Fibroblast of mammary gland (primary cell): ENCODE data around the gene TMEM86B.
A peak's percentile ranks its signal among the peaks of the same experiment; 100 is the strongest.

ENCODE experiments used
- DNase-seq: peaks from one replicate; pipeline ENCODE4 v3.0.0-alpha.2; 2010; ENCODE audit warnings: low read depth
- H3K4me3 ChIP-seq: 2 replicates; pipeline ENCODE4 v1.5.1; 2011; ENCODE audit warnings: low read depth, mild to moderate bottlenecking, low read length, moderate library complexity; ENCODE audit not compliant: control insufficient read depth
- TF ChIP-seq, protein P1 (sequence below): conservative IDR thresholded peaks from 2 replicates; pipeline ENCODE4 v1.5.1; 2011; ENCODE audit warnings: low read depth, low read length, inconsistent platforms; ENCODE audit not compliant: control insufficient read depth, insufficient read depth

TMEM86B gene

DNA sequence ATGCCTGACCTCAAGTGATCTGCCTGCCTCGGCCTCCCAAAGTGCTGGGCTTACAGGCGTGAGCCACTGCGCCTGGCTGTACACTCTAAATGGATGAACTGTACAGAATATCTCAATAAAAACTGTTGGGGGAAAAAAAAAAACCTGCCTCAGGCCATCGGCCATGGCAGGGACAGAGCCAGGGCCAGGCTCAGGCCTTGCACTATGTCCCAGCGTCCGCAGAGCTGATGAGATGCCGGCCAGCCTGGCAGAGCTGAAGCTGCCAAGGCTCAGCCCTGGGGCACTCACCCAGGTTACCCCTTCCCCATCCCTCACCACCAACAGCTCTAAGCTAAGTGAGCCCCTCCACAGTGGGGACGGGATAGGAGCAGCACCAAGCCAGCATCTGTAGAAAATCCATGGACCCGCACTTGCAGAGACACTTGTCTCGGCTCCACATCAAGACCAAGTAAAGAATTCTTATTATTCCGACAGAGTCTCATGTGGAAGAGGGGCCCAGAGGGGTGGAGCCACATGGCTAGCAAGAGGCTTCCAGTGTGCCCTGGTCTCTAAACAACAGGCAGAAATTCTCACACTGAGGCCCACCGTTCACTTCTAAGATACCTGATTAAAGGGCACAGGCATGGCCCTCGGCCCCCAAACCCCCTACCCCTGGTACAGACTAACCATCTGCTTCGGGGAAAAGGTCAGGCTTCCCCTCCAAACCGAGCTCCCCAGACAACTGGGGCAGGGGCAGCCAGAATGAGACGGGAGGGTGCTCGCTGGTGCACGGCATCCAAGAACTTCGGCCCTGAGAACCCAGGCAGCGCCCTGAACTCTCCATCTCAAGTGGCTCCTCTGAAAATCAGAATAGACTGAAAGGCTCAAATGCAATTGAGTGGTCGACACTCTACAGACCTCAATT is 24.4 kb upstream of the TMEM86B start:
- TF ChIP-seq, protein P1, sequence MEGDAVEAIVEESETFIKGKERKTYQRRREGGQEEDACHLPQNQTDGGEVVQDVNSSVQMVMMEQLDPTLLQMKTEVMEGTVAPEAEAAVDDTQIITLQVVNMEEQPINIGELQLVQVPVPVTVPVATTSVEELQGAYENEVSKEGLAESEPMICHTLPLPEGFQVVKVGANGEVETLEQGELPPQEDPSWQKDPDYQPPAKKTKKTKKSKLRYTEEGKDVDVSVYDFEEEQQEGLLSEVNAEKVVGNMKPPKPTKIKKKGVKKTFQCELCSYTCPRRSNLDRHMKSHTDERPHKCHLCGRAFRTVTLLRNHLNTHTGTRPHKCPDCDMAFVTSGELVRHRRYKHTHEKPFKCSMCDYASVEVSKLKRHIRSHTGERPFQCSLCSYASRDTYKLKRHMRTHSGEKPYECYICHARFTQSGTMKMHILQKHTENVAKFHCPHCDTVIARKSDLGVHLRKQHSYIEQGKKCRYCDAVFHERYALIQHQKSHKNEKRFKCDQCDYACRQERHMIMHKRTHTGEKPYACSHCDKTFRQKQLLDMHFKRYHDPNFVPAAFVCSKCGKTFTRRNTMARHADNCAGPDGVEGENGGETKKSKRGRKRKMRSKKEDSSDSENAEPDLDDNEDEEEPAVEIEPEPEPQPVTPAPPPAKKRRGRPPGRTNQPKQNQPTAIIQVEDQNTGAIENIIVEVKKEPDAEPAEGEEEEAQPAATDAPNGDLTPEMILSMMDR: no peak
- no peak for DNase-seq
- H3K4me3 ChIP-seq: no peak overlapping the region

DNA sequence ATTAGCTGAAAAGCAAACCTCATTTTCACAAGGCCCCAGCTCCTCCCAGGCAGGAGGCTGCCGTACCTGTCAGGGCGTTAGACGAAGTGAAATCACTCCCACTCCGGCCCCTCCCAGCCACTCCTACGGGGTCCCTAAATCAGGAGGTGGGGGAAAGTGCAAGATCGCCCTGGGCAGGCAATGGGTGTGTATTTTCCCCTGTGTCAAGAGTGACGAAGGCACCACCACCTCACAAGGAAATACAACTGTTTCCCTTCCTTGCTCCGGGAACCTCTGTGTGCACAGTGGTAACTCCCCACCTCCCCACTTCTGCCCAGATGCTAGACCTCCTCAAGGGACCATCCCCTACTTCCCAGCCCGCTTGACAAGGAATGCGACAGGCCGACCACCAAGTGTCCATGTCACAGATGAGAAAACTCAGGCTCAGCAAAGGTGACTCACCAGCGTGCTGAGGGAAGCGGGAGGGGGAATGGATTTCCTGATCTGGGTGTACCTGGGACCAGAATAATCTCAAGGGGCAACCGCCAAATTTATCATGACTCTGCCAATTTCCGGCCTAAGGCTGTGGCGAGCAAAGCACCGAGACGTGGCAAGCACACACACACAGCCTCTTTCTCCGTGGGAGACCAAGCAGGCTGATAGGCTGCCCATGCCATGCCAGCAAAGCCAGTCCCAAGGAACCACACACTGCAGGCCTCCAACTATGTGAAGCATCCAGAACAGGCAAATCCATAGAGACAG is 22.9 kb upstream of the TMEM86B start:
- H3K4me3 ChIP-seq: no peak overlapping the region
- DNase-seq: peak; percentile 36
- TF ChIP-seq, protein P1: no peak

- no peak overlapping the region for H3K4me3 ChIP-seq
- no peak for DNase-seq
- TF ChIP-seq, protein P1: no peak
Measured at GRCh38 chr19:55250262-55251036, 21.9 kb upstream of the TMEM86B start.

GRCh38 chr19:55249841-55250240 is 21.3 kb upstream of the TMEM86B start:
- TF ChIP-seq, protein P1: no peak
- no peak overlapping the region for H3K4me3 ChIP-seq
- no peak for DNase-seq

- H3K4me3 ChIP-seq: no peak overlapping the region
- no peak for DNase-seq
- TF ChIP-seq, protein P1: no peak
Measured at GRCh38 chr19:55248704-55249103, 20.1 kb upstream of the TMEM86B start.

- DNase-seq: no peak
- TF ChIP-seq, protein P1: no peak
- H3K4me3 ChIP-seq: no peak overlapping the region
Measured at GRCh38 chr19:55248166-55248675, 19.7 kb upstream of the TMEM86B start.
